HG03520 (cell line): ENCODE measurements around the gene TBX2.

Source experiments
- ATAC-seq: cut with Tn5 transposase; IDR thresholded peaks from one replicate; pipeline ENCODE4 v1.9.1; 2021; ENCODE audit warnings: mild to moderate bottlenecking, moderate library complexity; ENCODE audit not compliant: unreplicated experiment

TBX2 gene

GRCh38 chr17:61368832-61369450, 30.7 kb upstream of the TBX2 start:
- no peak for ATAC-seq

GRCh38 chr17:61369751-61370150, 29.9 kb upstream of the TBX2 start:
- no peak for ATAC-seq

- ATAC-seq = no peak
Observed at GRCh38 chr17:61371179-61371578, 28.5 kb upstream of the TBX2 start.

- ATAC-seq = no peak
Observed at GRCh38 chr17:61371606-61372005, 28.0 kb upstream of the TBX2 start.

- ATAC-seq = no peak
Observed at GRCh38 chr17:61372436-61372835, 27.2 kb upstream of the TBX2 start.

- ATAC-seq = no peak
Observed at GRCh38 chr17:61376931-61377838, 22.5 kb upstream of the TBX2 start.

- no peak for ATAC-seq
Observed at GRCh38 chr17:61378658-61379456, 20.8 kb upstream of the TBX2 start.

- ATAC-seq = no peak
Observed at GRCh38 chr17:61379457-61380216, 20.0 kb upstream of the TBX2 start.

- ATAC-seq = no peak
Observed at GRCh38 chr17:61380217-61380835, 19.3 kb upstream of the TBX2 start.

- no peak for ATAC-seq
Observed at GRCh38 chr17:61380836-61381525, 18.7 kb upstream of the TBX2 start.

- no peak for ATAC-seq
Observed at GRCh38 chr17:61381537-61381936, 18.1 kb upstream of the TBX2 start.

GRCh38 chr17:61382796-61383688, 16.6 kb upstream of the TBX2 start:
- ATAC-seq = no peak

- no peak for ATAC-seq
Observed at GRCh38 chr17:61383689-61384201, 15.9 kb upstream of the TBX2 start.

- no peak for ATAC-seq
Observed at GRCh38 chr17:61384354-61384691, 15.3 kb upstream of the TBX2 start.

- ATAC-seq = no peak
Observed at GRCh38 chr17:61384692-61385576, 14.7 kb upstream of the TBX2 start.

- no peak for ATAC-seq
Observed at GRCh38 chr17:61385577-61386236, 13.9 kb upstream of the TBX2 start.

- no peak for ATAC-seq
Observed at GRCh38 chr17:61386251-61386650, 13.4 kb upstream of the TBX2 start.
